IPS-15b (cell line): ENCODE data around the gene NOLC1.

ENCODE experiments used
- H3K27me3 ChIP-seq: one replicate; pipeline ENCODE4 v1.6.1; 2013; ENCODE audit warnings: low read length; ENCODE audit not compliant: control insufficient read depth, insufficient read depth
- H3K36me3 ChIP-seq: one replicate; pipeline ENCODE4 v1.6.1; 2013; ENCODE audit warnings: low read length; ENCODE audit not compliant: control insufficient read depth, insufficient read depth
- H3K4me1 ChIP-seq: one replicate; pipeline ENCODE4 v1.6.1; 2013; ENCODE audit warnings: mild to moderate bottlenecking, low read length; ENCODE audit not compliant: control insufficient read depth, insufficient read depth
- H3K4me3 ChIP-seq: one replicate; pipeline ENCODE4 v1.5.1; 2013; ENCODE audit warnings: low read depth, low read length
- H3K9ac ChIP-seq: one replicate; pipeline ENCODE4 v1.6.1; 2013; ENCODE audit warnings: low read depth, mild to moderate bottlenecking, low read length
- H3K9me3 ChIP-seq: one replicate; pipeline ENCODE4 v1.6.1; 2013; ENCODE audit warnings: mild to moderate bottlenecking, low read length; ENCODE audit not compliant: control insufficient read depth, insufficient read depth

NOLC1 gene

DNA sequence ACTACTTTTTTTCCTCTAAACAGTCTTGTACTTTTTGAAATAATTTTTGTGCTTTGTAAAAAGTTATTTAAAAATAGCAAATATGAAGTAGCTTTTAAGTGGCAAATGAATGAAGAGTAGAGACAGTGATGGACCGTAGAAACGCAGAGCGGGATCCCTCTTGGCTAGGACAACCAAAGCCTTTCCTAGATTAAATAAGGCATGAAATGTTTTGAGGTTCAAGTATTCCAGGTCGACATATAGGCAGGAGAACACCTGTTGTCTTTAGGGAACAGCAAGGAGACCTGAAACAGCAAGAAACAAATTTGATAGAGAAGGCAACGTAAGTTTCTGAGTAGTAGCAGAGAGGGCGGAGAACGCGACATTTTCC, 20.0 kb upstream of the NOLC1 start:
- peaks cover 10% of the 10 kb centered on the region for H3K4me1 ChIP-seq
- peak overlapping the region; percentile 99 for H3K4me3 ChIP-seq
- H3K9ac ChIP-seq, result no peak overlapping the region
- no peaks in the 10 kb centered on the region for H3K27me3 ChIP-seq
- H3K36me3 ChIP-seq, result peaks cover 11% of the 10 kb centered on the region
- H3K9me3 ChIP-seq, result no peaks in the 10 kb centered on the region

DNA sequence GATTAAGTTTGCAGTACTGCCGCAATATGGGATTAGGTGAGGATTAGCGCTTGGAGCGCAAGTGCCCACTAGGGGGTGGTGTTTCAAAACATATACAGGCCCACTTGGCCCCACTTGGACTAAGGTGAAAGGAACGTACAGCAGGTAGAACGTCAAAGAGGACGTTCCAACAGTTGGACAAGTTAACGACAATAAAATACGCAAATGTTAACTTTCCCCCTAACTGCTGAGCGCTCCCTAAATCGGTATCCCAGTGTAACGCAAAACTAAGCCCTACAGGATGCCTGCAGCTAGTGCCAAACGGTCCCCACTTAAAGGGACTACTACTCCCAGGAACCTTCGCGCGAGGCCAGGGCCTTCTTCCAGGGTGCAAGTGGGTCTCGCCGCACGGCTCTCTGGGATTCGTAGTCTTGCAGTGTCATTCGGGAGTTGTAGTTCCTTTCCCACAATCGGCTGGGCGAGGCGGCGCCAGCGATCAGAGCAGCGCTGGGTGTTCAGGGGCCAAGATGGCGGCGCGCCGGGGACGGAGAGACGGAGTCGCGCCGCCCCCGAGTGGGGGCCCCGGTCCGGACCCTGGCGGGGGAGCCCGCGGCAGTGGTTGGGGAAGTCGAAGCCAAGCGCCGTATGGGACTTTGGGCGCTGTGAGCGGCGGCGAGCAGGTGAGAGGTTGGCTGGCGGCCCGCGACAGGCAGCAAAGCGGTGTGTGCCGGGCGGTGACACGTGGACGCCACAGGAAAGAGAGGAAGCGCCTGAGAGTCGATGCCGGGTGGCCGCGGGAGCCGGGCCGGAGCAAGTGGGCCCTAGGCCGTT, 19.4 kb upstream of the NOLC1 start, which contains the start of gene PPRC1:
Gene PPRC1 (plus strand): TSS at position 478 of the 810 bp plus-strand sequence. CDS start 29 bp downstream, at position 507.
- Histone ChIP-seq H3K4me3 (peak within 1 kb of the TSS; percentile 99), H3K4me1 (peaks cover 10% of the 10 kb centered on the region), H3K27me3 (no peaks in the 10 kb centered on the region), H3K9ac (peak within 1 kb of the TSS; percentile 98), H3K36me3 (peaks cover 15% of the 10 kb centered on the region), H3K9me3 (no peaks in the 10 kb centered on the region)

DNA sequence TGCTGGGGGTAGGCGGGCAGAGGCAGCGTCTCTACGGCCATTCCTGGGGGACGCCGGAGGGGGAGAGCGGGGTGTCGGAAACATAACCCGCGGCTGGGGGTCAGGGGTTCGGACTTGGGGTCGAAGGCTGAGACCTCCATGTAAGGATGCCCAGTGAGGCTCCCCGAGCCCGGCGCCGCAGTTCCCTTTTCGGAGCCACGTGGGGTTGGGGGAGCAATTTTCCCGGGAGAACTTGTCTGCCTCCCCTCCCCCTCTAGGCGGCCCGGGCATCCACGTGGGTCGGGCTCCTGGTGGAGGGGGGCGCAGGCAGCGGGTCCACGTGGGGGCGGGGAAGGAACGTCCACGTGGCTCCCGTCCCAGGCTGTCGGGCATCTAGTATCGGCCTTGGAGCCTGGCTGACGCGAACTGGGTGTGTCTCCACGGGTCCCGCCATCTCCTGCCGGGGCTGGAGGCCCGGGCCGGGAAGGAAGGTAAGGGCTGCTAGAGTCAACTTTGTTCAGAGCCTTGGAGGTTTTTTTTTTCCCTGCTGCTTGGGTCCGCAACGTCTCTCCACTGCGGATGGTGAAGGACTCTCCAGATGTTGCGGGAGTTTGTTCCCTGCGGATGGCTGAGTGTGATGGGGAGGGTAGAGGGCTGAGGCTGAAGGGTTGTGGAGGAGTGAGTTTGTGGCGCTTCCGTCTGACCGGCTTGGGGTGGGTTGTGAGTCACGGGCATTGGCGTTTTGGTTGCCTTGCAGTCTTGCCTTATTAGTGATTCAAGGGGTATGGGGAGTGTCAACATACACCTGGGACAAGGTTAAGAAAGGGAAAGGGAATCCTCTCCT, 18.6 kb upstream of the NOLC1 start:
- peaks cover 23% of the 10 kb centered on the region for H3K36me3 ChIP-seq
- H3K27me3 ChIP-seq, result no peaks in the 10 kb centered on the region
- H3K9ac ChIP-seq, result peak overlapping the region; percentile 98
- H3K4me1 ChIP-seq, result peaks cover 10% of the 10 kb centered on the region
- H3K4me3 ChIP-seq, result peak overlapping the region; percentile 99
- no peaks in the 10 kb centered on the region for H3K9me3 ChIP-seq

DNA sequence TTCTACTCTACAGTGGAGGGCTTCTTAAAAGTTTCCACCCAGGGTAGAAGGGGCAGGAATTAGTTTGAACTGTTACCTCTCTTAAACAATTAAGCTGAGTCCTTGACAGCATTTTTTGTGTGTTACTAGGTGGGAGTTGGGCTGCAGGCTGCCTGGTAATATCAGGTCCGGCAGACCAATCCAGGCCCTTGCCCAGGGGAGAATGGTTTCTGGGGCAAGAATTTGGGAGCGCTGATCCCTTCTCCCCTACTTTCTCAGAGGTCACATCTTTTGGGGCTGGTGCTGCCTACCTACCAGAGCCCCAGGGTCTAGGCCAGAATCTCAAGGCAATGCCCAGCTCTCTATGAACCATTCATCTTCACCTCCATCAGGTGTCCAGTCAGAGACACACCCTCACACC, 17.8 kb upstream of the NOLC1 start:
- H3K27me3 ChIP-seq, result no peaks in the 10 kb centered on the region
- H3K4me3 ChIP-seq, result peak overlapping the region; percentile 99
- peaks cover 10% of the 10 kb centered on the region for H3K4me1 ChIP-seq
- no peaks in the 10 kb centered on the region for H3K9me3 ChIP-seq
- H3K36me3 ChIP-seq, result peaks cover 32% of the 10 kb centered on the region
- peak overlapping the region; percentile 98 for H3K9ac ChIP-seq

DNA sequence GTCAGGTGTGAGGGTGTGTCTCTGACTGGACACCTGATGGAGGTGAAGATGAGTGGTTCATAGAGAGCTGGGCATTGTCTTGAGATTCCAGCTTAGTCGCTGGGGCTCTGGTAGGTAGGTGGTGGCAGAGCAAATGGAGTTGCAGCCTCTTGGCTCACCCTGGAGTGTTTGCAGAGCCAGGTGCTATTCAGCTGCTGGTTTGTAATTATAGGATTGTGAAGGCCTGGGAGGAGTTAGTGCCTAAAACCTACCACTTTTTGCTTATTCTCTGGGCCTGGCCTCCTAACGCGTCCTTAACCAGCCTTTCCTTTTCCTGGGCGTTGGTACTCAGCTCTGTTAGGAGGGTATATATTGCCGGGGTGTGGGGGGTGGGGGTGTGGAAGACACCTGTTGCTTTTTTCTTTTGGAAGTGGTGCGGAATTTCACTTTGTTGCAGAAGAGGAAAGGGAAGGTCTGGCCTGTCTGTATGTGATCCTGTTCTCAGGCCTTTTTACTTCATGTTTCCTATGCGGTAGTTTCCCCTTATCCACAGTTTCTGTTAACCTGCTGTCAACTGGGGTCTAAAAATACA, 16.1 kb upstream of the NOLC1 start:
- no peak overlapping the region for H3K4me3 ChIP-seq
- no peak overlapping the region for H3K9ac ChIP-seq
- peaks cover 48% of the 10 kb centered on the region for H3K36me3 ChIP-seq

DNA sequence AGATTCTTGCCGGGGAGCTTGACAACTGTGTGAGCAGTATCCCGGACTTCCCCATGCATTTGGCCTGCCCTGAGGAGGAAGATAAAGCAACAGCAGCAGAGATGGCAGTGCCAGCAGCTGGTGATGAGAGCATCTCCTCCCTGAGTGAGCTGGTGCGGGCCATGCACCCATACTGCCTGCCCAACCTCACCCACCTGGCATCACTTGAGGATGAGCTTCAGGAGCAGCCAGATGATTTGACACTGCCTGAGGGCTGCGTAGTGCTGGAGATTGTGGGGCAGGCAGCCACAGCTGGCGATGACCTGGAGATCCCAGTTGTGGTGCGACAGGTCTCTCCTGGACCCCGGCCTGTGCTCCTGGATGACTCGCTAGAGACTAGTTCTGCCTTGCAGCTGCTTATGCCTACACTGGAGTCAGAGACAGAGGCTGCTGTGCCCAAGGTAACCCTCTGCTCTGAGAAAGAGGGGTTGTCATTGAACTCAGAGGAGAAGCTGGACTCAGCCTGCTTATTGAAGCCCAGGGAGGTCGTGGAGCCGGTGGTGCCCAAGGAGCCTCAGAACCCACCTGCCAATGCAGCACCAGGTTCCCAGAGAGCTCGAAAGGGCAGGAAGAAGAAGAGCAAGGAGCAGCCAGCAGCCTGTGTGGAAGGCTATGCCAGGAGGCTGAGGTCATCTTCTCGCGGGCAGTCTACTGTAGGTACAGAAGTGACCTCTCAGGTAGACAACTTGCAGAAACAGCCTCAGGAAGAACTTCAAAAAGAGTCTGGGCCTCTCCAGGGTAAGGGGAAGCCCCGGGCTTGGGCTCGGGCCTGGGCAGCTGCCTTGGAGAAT, 12.7 kb upstream of the NOLC1 start:
- peaks cover 9% of the 10 kb centered on the region for H3K4me1 ChIP-seq
- H3K36me3 ChIP-seq, result peaks cover 68% of the 10 kb centered on the region
- no peak overlapping the region for H3K4me3 ChIP-seq
- H3K27me3 ChIP-seq, result no peaks in the 10 kb centered on the region
- H3K9me3 ChIP-seq, result no peaks in the 10 kb centered on the region
- H3K9ac ChIP-seq, result no peak overlapping the region

More for the DNA sequence above, 16.1 kb upstream of the NOLC1 start:
- Histone ChIP-seq H3K27me3 (no peaks in the 10 kb centered on the region), H3K9me3 (no peaks in the 10 kb centered on the region), H3K4me1 (peaks cover 10% of the 10 kb centered on the region)

- peaks cover 74% of the 10 kb centered on the region for H3K36me3 ChIP-seq
These were observed 12.0 kb upstream of the NOLC1 start for GRCh38 chr10:102140218-102140617.

GRCh38 chr10:102140913-102141540, 11.2 kb upstream of the NOLC1 start:
- Histone ChIP-seq H3K36me3 (peaks cover 74% of the 10 kb centered on the region), H3K9ac (no peak overlapping the region), H3K4me1 (peaks cover under 1% of the 10 kb centered on the region), H3K9me3 (no peaks in the 10 kb centered on the region), H3K27me3 (no peaks in the 10 kb centered on the region), H3K4me3 (no peak overlapping the region)

More at GRCh38 chr10:102140218-102140617, 12.0 kb upstream of the NOLC1 start:
- Histone ChIP-seq H3K9ac (no peak overlapping the region), H3K9me3 (no peaks in the 10 kb centered on the region), H3K4me3 (no peak overlapping the region), H3K4me1 (peaks cover 4% of the 10 kb centered on the region), H3K27me3 (no peaks in the 10 kb centered on the region)

- Histone ChIP-seq H3K36me3 (peaks cover 75% of the 10 kb centered on the region), H3K27me3 (no peaks in the 10 kb centered on the region)
These were observed 10.5 kb upstream of the NOLC1 start for GRCh38 chr10:102141583-102142107.

DNA sequence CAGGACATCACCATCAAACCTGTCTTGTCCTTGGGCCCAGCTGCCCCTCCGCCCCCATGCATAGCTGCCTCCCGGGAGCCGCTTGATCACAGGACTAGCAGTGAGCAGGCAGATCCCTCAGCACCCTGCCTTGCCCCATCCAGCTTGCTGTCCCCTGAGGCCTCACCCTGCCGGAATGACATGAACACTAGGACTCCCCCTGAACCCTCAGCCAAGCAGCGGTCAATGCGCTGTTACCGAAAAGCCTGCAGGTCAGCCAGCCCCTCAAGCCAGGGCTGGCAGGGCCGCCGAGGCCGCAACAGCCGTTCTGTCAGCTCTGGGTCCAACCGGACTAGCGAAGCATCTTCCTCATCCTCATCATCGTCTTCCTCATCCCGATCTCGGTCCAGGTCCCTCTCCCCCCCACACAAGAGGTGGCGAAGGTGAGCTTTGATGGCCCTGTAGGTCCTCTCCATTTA, 5.2 kb upstream of the NOLC1 start:
- Histone ChIP-seq H3K4me1 (peaks cover 5% of the 10 kb centered on the region), H3K9ac (no peak overlapping the region), H3K36me3 (peaks cover 59% of the 10 kb centered on the region), H3K27me3 (no peaks in the 10 kb centered on the region), H3K4me3 (no peak overlapping the region), H3K9me3 (no peaks in the 10 kb centered on the region)

More at GRCh38 chr10:102141583-102142107, 10.5 kb upstream of the NOLC1 start:
- Histone ChIP-seq H3K4me3 (no peak overlapping the region), H3K9me3 (no peaks in the 10 kb centered on the region), H3K4me1 (no peaks in the 10 kb centered on the region), H3K9ac (no peak overlapping the region)
